SKM-1 treated with dmso at 0.1 percent for 144 hours (cell line): ENCODE data around the gene DGKZ.

Experiments used
- DNase-seq: peaks from one replicate; lab custom pipeline; 2025; ENCODE audit not compliant: unreplicated experiment; lab: John Stamatoyannopoulos, UW

The DGKZ gene

GRCh38 chr11:46345131-46345597, 2.1 kb upstream of the DGKZ start:
- peak; percentile 94 for DNase-seq

DNA sequence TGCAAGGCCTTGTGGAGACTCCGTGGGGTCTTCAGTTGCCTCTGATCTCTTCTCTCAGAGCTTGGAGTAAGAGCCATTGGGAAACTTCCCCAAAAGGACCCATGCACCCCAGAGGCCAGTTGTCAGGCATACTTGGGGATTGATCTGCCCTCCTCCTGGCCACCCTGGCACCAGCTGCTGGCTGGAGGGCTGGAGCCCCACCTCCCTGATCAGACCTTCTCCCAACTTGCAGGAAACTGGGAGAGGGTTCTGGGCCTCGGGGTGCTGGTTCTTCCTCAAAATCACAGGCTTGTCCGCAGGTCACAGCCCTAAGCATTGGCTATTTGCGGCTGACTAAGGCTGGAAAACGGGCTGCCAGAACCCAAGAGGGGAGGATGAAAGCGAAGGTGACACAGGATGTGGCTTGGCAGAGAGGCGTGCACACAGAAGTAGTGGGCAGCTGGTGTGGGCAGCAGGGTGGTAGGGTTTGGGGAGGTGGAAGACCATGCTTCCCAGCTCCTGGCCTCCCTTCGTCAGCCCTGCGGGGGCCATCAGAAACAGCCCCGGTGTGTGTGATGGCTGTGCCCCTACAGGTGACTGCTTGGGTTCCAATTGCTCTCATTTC, 1.3 kb upstream of the DGKZ start:
- peak; percentile 30 for DNase-seq

DNA sequence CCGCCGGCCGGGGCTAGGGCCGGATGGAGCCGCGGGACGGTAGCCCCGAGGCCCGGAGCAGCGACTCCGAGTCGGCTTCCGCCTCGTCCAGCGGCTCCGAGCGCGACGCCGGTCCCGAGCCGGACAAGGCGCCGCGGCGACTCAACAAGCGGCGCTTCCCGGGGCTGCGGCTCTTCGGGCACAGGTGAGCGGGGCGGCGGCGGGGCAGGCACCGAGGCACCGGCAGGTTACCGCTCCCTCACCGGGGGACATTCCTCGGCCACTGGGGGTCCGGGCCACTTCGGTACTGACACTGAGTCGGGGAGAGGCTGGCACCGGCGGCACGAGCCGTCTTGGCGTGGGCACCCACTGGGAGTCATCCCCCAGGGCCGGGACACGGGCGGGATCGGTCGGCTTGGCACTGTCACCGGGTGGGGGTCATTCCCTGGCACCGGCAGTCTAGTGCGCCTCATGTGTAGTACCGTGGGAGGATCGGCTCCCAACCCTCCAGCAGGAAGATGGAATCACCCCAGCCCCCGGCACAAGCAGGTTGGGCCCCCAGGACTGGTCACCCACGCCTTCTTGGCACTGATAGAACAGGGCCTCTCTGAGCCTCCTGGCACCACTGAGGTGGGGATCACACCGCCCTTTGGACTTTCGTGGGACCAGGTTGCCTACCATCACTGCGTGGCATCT, 511 bp downstream of the DGKZ start:
- no peak for DNase-seq

DNA sequence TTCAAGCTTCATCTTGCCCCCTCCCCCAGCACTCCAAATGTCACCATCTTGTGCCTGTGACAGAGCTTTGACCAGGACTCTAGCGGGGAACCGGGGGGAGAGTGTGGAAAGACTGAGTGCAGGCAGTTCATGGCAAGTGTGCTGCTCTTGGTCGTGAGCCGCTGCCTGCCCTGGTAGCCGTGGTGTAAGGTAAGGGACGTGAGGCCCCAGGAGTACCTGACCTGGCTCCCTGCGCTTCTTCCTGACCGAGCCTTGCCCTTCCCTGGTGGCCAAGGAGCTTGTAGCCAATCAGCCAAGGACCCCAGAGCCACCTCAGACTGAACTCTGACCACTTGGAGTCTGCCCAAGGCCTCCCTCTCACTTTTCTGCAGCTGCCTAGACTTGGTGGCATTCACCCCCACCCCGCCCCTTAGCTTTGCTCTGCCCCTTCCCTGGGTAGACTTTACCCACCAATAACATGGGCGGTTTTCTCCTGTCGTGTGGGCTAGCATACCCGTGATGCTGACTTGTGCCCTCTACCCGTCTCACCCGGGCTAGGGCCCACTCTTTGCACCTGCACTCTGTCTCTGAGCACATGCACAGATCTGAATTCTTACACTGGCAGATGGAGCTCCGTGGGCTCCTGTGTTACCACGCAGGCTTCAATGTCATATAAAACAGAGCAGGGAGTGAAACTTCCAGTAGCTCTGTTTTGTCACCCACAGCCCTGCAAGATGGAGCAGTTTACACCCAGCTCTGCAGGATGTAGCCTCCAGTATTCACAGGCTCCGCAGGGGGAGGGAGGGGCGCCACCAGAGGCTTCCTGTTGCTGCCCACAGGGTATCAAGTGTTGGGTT, 1.5 kb downstream of the DGKZ start:
- no peak for DNase-seq

DNA sequence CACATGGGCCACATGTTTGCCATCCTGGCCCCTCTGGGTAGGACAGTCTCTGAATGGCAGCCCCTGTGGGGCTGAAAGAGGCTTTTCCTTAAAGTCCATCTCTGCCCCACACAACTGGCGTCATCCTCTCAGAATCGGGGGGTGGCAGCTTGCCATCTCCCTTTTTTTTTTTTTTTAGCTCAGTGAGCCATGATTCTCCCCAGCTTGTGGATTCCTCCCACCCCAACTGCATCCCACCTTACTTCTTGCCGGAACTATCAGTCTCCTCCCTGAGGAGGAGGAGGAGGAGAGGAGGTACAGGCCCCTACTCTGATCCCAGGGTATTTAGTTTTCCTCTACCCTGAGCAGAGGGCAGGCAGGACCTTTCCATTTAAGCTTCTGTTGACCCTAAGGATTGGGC, 3.4 kb downstream of the DGKZ start:
- no peak for DNase-seq

DNA sequence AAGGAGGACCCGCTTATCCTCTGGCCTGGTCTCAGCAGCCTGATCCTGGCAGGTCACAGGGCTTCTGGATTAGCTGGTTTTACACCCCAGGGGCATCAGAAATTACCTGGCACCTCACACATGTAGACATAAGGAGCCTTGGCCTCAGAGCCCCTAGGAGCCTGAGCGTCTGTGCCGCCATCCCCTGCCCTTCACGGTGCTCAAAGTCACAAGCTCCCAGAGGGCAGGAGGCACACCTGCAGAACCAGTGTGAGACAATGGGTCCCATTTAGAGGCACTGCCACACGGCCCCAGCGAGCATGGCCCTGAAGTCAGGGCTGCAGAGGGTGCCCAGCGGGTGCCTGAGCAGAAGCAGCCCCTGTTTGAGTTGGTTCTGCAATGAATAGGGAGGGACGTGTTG, 3.9 kb downstream of the DGKZ start:
- no peak for DNase-seq

GRCh38 chr11:46351606-46352005, 4.3 kb downstream of the DGKZ start:
- no peak for DNase-seq

- DNase-seq, result peak; percentile 16
Observed at GRCh38 chr11:46352063-46352841, 5.0 kb downstream of the DGKZ start.

DNA sequence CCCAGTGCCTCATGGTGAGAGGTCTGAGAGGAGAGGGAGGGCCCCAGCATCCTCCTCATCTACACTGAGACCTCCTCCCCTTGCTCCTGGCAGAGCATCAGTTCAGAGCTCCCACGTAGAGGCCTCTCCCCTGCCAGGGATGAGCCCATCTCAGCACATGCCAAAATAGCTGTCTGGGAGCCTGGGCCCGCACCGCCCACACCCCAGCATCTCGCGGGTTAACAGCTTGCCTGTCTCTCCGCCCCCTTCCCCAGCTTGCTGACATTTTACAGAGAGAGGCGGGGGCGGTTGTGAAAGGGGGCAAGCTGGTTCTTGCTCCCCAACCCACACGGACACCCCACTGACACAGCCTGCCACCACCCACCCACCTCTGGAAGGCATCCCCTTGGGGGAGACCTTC, 6.4 kb downstream of the DGKZ start:
- no peak for DNase-seq

- peak; percentile 63 for DNase-seq
Observed at GRCh38 chr11:46356924-46357482, 9.7 kb downstream of the DGKZ start.

- DNase-seq, result peak; percentile 44
Observed at GRCh38 chr11:46357483-46357936, 10.2 kb downstream of the DGKZ start.

GRCh38 chr11:46359953-46360352, 12.7 kb downstream of the DGKZ start:
- no peak for DNase-seq

DNA sequence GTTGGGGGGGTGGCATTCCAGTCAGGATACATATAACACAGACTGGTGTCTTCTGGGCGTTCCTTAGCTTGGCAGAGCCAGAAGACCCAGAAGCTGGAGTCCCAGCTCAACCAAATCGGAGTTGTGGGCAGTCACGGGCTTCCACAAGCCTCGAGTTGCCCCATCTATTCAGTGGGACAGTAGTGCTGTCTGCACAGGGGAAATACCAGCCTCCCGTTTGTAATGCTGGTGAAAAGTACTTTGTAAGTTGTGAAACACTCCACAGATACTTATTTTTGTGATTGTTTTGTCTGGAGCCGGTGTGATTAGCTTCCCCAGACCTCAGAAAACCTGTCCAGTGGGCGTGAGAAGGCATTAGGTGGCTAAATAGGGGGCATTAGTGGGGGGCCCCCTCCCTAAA, 13.6 kb downstream of the DGKZ start:
- no peak for DNase-seq

- peak; percentile 80 for DNase-seq
Observed at GRCh38 chr11:46361283-46362155, 14.3 kb downstream of the DGKZ start.

- no peak for DNase-seq
Observed at GRCh38 chr11:46362156-46363030, 15.1 kb downstream of the DGKZ start.

DNA sequence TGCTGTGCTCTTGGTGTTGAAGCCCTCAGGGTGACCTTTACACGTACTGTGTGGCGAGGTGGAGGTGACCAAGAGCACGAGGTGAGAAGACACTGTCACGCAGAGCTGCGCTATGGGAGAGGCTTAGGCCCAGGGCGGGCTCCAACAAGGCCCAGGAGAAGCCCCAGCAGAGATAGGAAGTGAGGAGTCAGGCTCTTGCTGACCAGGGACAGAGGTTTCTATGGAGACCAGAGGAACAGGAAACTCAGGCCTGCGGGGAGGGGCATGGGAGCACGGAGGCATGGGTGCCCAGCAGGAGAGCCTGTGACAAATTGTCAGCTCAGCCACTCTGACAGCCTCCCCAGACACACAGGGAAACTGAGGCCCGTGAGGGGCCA, 15.8 kb downstream of the DGKZ start:
- peak; percentile 61 for DNase-seq

DNA sequence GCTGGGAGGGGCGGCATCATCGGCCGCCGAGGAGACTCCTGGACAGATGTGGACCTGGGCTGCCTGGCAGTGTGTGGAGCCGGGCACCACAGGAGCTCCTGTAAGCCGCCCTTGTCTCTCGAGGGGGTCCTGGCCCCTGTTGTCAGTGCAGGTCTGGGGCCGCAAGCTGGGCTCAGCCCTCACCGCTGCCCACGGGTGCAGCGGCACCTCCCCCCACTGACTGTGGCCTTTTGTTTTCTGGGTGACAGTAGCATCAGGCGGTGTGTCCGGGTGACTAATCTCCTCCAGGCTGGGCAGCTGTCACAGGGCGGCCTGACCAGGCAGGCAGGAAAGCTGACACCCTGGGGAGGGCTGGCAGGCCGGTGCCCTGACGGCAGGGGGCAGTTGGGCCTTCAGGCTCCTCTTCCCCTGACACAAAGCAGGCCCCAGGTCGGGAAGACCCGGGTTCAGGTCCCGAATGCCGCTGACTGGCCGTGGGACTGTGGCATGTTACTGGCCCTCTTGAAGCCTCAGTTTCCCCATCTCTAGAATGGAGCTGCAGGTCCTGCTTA, 16.3 kb downstream of the DGKZ start:
- DNase-seq, result no peak

DNA sequence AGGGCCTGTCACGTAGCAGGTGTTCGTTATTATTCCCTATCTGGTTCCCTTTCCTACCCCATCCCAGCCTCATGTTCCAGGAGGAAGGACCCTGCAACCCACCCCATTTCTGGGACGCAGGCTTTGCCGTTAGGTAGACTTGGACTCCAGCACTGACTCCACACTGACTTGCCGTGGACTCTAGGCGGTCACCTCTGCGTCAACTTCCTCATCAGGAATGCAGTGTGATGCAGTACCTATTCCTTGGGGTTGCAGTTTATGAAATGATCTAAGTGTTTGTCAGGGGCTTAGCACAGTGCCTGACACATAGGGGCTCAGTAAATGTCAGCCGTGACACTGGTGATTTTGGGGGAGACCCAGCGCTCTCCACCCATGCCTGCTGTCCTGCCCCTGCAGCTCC, 16.8 kb downstream of the DGKZ start:
- DNase-seq, result no peak

- no peak for DNase-seq
Observed at GRCh38 chr11:46364791-46365190, 17.5 kb downstream of the DGKZ start.
